SK-N-SH (cell line): ENCODE data around the gene PDXDC1. TPM values are rescaled to one million over a fixed set of nuclear protein-coding genes. Genes with fewer than 3 reads are reported as not detected.
"Not testable (repeated sequence)": the region's sequence is repeated elsewhere in the genome, so short reads cannot be mapped to it uniquely, and the experiment has no call there.

Source experiments
- CTCF ChIA-PET: fragments of 300-600, 350-600 bp; formaldehyde crosslinking; extraction: SDS; loops from one replicate; lab custom pipeline; 2021; lab: Yijun Ruan, JAX
- POLR2A ChIA-PET: fragments of 350-600 bp; sonication (Branson Sonifier 250); formaldehyde crosslinking; extraction: SDS; loops from one replicate; lab custom pipeline; 2020; ENCODE audit warnings: antibody characterized with exemption, inconsistent platforms; lab: Yijun Ruan, JAX
- DNase-seq: peaks from one replicate; pipeline ENCODE4 v3.0.0; 2012
- H2AFZ ChIP-seq: fragments of 200-600 bp; sonication (generic); 2 replicates; pipeline ENCODE4 v1.8.1; 2016; ENCODE audit warnings: antibody characterized with exemption, mild to moderate bottlenecking, low read depth
- H3F3A ChIP-seq: fragments of 200-600 bp; sonication (generic); replicated peaks from 2 replicates; pipeline ENCODE3; 2016; ENCODE audit warnings: antibody characterized with exemption, mild to moderate bottlenecking; ENCODE audit not compliant: insufficient read depth
- H3K27ac ChIP-seq, 2 experiments: fragments of 200-500 bp in 1 of 2; fragments of 200-600 bp in 1 of 2; sonication (Bioruptor generic) in 1 of 2; sonication (generic), shearing (Covaris generic) in 1 of 2; 2 replicates each; pipeline versions ENCODE4 v1.5.1 to v1.6.1; 2014 to 2016; ENCODE audit warnings: low read depth in 2 of 2, inconsistent platforms in 1 of 2, low read length in 1 of 2, mild to moderate bottlenecking in 1 of 2, mixed read lengths in 1 of 2
- H3K27me3 ChIP-seq: fragments of 200-600 bp; sonication (generic), shearing (Covaris generic); 2 replicates; pipeline ENCODE4 v1.6.1; 2016; ENCODE audit warnings: mixed run types; ENCODE audit not compliant: insufficient read depth
- H3K36me3 ChIP-seq, 2 experiments: fragments of 200-500 bp in 1 of 2; fragments of 200-600 bp in 1 of 2; sonication (Bioruptor generic) in 1 of 2; sonication (generic) in 1 of 2; replicated peaks in 1 of 2; 2 replicates each; pipeline versions ENCODE3 to v1.5.1; 2014 to 2016; ENCODE audit warnings: low read length in 1 of 2, mild to moderate bottlenecking in 1 of 2; ENCODE audit not compliant: insufficient read depth in 2 of 2, control insufficient read depth in 1 of 2
- H3K4me1 ChIP-seq, 2 experiments: fragments of 200-500 bp in 1 of 2; fragments of 200-600 bp in 1 of 2; sonication (Bioruptor generic) in 1 of 2; sonication (generic), shearing (Covaris generic) in 1 of 2; 2 replicates each; pipeline versions ENCODE4 v1.5.1 to v1.6.1; 2014 to 2016; ENCODE audit warnings: low read depth in 1 of 2, low read length in 1 of 2, mixed run types in 1 of 2; ENCODE audit not compliant: insufficient read depth in 2 of 2, control insufficient read depth in 1 of 2
- H3K4me2 ChIP-seq: fragments of 200-600 bp; sonication (generic), shearing (Covaris generic); 2 replicates; pipeline ENCODE4 v1.6.1; 2017; ENCODE audit warnings: mixed run types
- H3K4me3 ChIP-seq, 2 experiments: fragments of 200-500 bp in 1 of 2; fragments of 200-600 bp in 1 of 2; sonication (Bioruptor generic) in 1 of 2; sonication (generic), shearing (Covaris generic) in 1 of 2; 2 replicates each; pipeline versions ENCODE4 v1.5.1 to v1.8.1; 2014 to 2016; ENCODE audit warnings: low read depth in 2 of 2, inconsistent platforms in 1 of 2, low read length in 1 of 2, mild to moderate bottlenecking in 1 of 2, mixed read lengths in 1 of 2, moderate library complexity in 1 of 2
- H3K79me2 ChIP-seq: fragments of 200-600 bp; sonication (generic); 2 replicates; pipeline ENCODE4 v1.8.1; 2017; ENCODE audit warnings: mild to moderate bottlenecking; ENCODE audit not compliant: insufficient read depth
- H3K9ac ChIP-seq: fragments of 200-600 bp; sonication (generic); 2 replicates; pipeline ENCODE4 v1.6.1; 2017; ENCODE audit warnings: mixed run types
- H3K9me2 ChIP-seq: fragments of 200-600 bp; sonication (generic); 2 replicates; pipeline ENCODE4 v1.6.1; 2017; ENCODE audit warnings: mixed run types
- H3K9me3 ChIP-seq: fragments of 200-600 bp; sonication (generic); 2 replicates; pipeline ENCODE4 v1.6.1; 2017; ENCODE audit warnings: mixed run types, mild to moderate bottlenecking, moderate library complexity
- H4K20me1 ChIP-seq: fragments of 200-600 bp; sonication (generic); 2 replicates; pipeline ENCODE4 v1.6.1; 2017; ENCODE audit warnings: mild to moderate bottlenecking, mixed run types; ENCODE audit not compliant: insufficient read depth
- CHD2 ChIP-seq: fragments of 150-350 bp; IDR thresholded peaks from 2 replicates; pipeline ENCODE4 v1.6.1; 2018; ENCODE audit warnings: low read length; ENCODE audit not compliant: partially characterized antibody
- MXI1 ChIP-seq: IDR thresholded peaks from 2 replicates; pipeline ENCODE4 v1.6.1; 2012; ENCODE audit warnings: mild to moderate bottlenecking, low read depth, low read length, improper control_type of control experiment
- NRF1 ChIP-seq: IDR thresholded peaks from 2 replicates; pipeline ENCODE4 v1.6.1; 2012; ENCODE audit warnings: low read depth, mild to moderate bottlenecking, low read length
- TAF1 ChIP-seq: IDR thresholded peaks from 2 replicates; pipeline ENCODE4 v1.6.1; 2012; ENCODE audit warnings: low read depth, mild to moderate bottlenecking, low read length, moderate library complexity, borderline replicate concordance
- WGBS: methylation state at CpG from one replicate; pipeline ENCODE4 v1.1.6; 2017; ENCODE audit warnings: low lambda C conversion rate; 5-methylcytosine and 5-hydroxymethylcytosine counted together
- polyA plus RNA-seq, 3 experiments: library from polyadenylated mRNA; depleted of rRNA; stranded (reverse); fragments of >200 nt; gene quantifications; 2 replicates each; pipeline ENCODE4 v1.2.3, GENCODE V29; 2012
- TF ChIP-seq, protein P1 (sequence below): IDR thresholded peaks from 2 replicates; pipeline ENCODE4 v1.4.0; 2012; ENCODE audit warnings: low read depth

PDXDC1 gene
- polyA plus RNA-seq, 1 of the 3 experiments (the other 2 are of a cell fraction) = 37.4 TPM

- H3K27ac ChIP-seq, CTCF ChIA-PET, H3K9me2 ChIP-seq, H3K9ac ChIP-seq, H3K4me3 ChIP-seq, H3K27me3 ChIP-seq, H2AFZ ChIP-seq, H3K4me2 ChIP-seq, H3K36me3 ChIP-seq, H3K9me3 ChIP-seq, DNase-seq, H3F3A ChIP-seq, POLR2A ChIA-PET: not testable (repeated sequence)
- Histone ChIP-seq H4K20me1 (peaks cover 23% of the 10 kb centered on the region; the same call in 1 of the 2 replicates), H3K79me2 (peaks cover 55% of the 10 kb centered on the region), H3K4me1 (peaks cover 20 to 33% of the 10 kb centered on the region in 2 experiments; a peak in 2 of 4 replicates)
- WGBS = over 99% methylated on average over 15 of the region's 19 CpGs
Measured at GRCh38 chr16:15148831-15149230, 174.0 kb downstream of the PDXDC1 start.

DNA sequence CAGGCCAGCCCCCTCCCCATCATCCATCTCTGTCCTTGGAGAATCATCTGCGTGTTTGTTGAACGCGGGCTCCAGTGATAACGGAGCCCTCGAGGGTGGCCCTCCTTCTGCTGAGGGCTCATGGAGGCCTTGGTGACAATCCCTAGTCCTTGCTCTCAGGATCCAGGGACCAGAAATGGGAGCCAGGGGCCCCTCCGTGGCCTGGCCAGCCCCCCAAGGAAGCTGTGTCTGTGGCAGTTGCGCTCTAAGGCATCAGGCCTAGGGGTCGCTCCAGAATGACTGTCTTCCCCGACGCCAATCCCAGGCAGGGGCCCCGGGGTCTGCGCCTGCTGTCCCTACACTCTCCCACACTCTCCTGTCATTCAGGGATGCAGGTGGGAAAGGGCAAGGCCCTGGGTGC lies 174.4 kb downstream of the PDXDC1 start:
- H3K27ac ChIP-seq, H3K4me3 ChIP-seq, DNase-seq, H3K27me3 ChIP-seq, H3K4me2 ChIP-seq, H3K9ac ChIP-seq, H3K9me2 ChIP-seq, CTCF ChIA-PET, H3F3A ChIP-seq, POLR2A ChIA-PET, H3K9me3 ChIP-seq, H3K36me3 ChIP-seq, H2AFZ ChIP-seq: not testable (repeated sequence)
- Histone ChIP-seq H3K4me1 (peaks cover 17 to 30% of the 10 kb centered on the region in 2 experiments; a peak in 2 of 4 replicates), H4K20me1 (peaks cover 20% of the 10 kb centered on the region; the same call in 1 of the 2 replicates), H3K79me2 (peaks cover 51% of the 10 kb centered on the region)
- WGBS = 100% methylated on average over 5 of the region's 12 CpGs

- peak overlapping the region; percentile 51 to 57; a peak in 3 of 4 replicates for H3K4me3 ChIP-seq
- H3K27me3 ChIP-seq, H4K20me1 ChIP-seq, H3K36me3 ChIP-seq, H2AFZ ChIP-seq, CTCF ChIA-PET, H3F3A ChIP-seq, POLR2A ChIA-PET, H3K9me2 ChIP-seq, H3K4me1 ChIP-seq, H3K9me3 ChIP-seq: not testable (repeated sequence)
- WGBS = 0% methylated on average over 11 of the region's 48 CpGs
- peaks cover 12% of the 10 kb centered on the region for H3K79me2 ChIP-seq
- H3K4me2 ChIP-seq = peak overlapping the region; percentile 66; the same call in 1 of the 2 replicates
- DNase-seq = peak; percentile 22
- peak overlapping the region in 1 of 2 experiments; percentile 47; a peak in 1 of 4 replicates for H3K27ac ChIP-seq
- peak overlapping the region; percentile 74 for H3K9ac ChIP-seq
Measured at GRCh38 chr16:15154005-15154404, 179.2 kb downstream of the PDXDC1 start.

GRCh38 chr16:15154650-15155562 lies 180.1 kb downstream of the PDXDC1 start:
- H3K4me1 ChIP-seq, H3K9me3 ChIP-seq, H4K20me1 ChIP-seq, H3K36me3 ChIP-seq, POLR2A ChIA-PET, H2AFZ ChIP-seq, H3K27me3 ChIP-seq, H3K79me2 ChIP-seq, H3F3A ChIP-seq, H3K9me2 ChIP-seq, CTCF ChIA-PET: not testable (repeated sequence)
- Histone ChIP-seq H3K4me2 (peak overlapping the region; percentile 62; the same call in 1 of the 2 replicates), H3K9ac (peak overlapping the region; percentile 57; the same call in 1 of the 2 replicates), H3K27ac (peak overlapping the region in 1 of 2 experiments; percentile 67; a peak in 2 of 4 replicates), H3K4me3 (peak overlapping the region; percentile 51 to 54; a peak in 3 of 4 replicates)
- WGBS = 0% methylated on average over 11 of the region's 80 CpGs
- TF ChIP-seq CHD2 (peak; percentile 8), MXI1 (peak; percentile 55; the same call in 1 of the 2 replicates), NRF1 (peak; percentile 47), TAF1 (peak; percentile 46; the same call in 1 of the 2 replicates)
- TF ChIP-seq, protein P1, sequence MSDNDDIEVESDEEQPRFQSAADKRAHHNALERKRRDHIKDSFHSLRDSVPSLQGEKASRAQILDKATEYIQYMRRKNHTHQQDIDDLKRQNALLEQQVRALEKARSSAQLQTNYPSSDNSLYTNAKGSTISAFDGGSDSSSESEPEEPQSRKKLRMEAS = peak; percentile 83
- DNase-seq = peak; percentile 89

- H3K4me1 ChIP-seq, H3K9me3 ChIP-seq, H3K4me2 ChIP-seq, H3K36me3 ChIP-seq, H3K79me2 ChIP-seq, H3K9me2 ChIP-seq, H3K27ac ChIP-seq, POLR2A ChIA-PET, H3F3A ChIP-seq, H4K20me1 ChIP-seq, H3K4me3 ChIP-seq, CTCF ChIA-PET, DNase-seq, H3K27me3 ChIP-seq, H2AFZ ChIP-seq, H3K9ac ChIP-seq: not testable (repeated sequence)
- WGBS = 80% methylated on average over 7 of the region's 8 CpGs
Measured at GRCh38 chr16:15157644-15158043, 182.8 kb downstream of the PDXDC1 start.
